B cell (primary cell): ENCODE measurements around the gene IMMP2L. TPM values are rescaled to one million over a fixed set of nuclear protein-coding genes. Genes with fewer than 3 reads are reported as not detected.

Experiments
- ATAC-seq: fragments of 200-7000 bp; cut with Tn5 transposase; one replicate; pipeline ENCODE4 v1.10.0; 2021; ENCODE audit warnings: low read depth, mild to moderate bottlenecking, moderate number of reproducible peaks, moderate library complexity
- CTCF ChIA-PET: fragments of 350-600 bp; sonication (Branson Sonifier 250); formaldehyde crosslinking; loops from one replicate; lab custom pipeline; 2021; ENCODE audit warnings: antibody characterized with exemption, inconsistent platforms; lab: Charles Lee
- POLR2A ChIA-PET: fragments of 350-600 bp; sonication (Branson Sonifier 250); formaldehyde crosslinking; loops from one replicate; lab custom pipeline; 2021; ENCODE audit warnings: antibody characterized with exemption; lab: Charles Lee
- DNase-seq: peaks from one replicate; pipeline ENCODE4 v3.0.0; 2013
- H2AFZ ChIP-seq: 2 replicates; pipeline ENCODE4 v1.6.1; 2012; ENCODE audit warnings: mild to moderate bottlenecking, low read depth, low read length; ENCODE audit not compliant: insufficient read depth, poor library complexity, severe bottlenecking
- H3K27ac ChIP-seq, 2 donors: 1 replicate in 1 of 2; 2 replicates in 1 of 2; pipeline ENCODE4 v1.5.1; 2012 to 2013; ENCODE audit warnings: low read length in 2 of 2, mild to moderate bottlenecking in 2 of 2, moderate library complexity in 1 of 2
- H3K27me3 ChIP-seq, 4 experiments: fragments of 200-600 bp in 1 of 4; sonication (generic) in 1 of 4; replicated peaks in 1 of 4; 1 replicate in 2 of 4; 2 replicates in 2 of 4; pipeline versions ENCODE4 v1.6.1 to v1.7.0; 2013 to 2016; ENCODE audit warnings: low read length in 3 of 4, mild to moderate bottlenecking in 2 of 4, mixed read lengths in 1 of 4, moderate library complexity in 1 of 4; ENCODE audit not compliant: insufficient read depth in 4 of 4, control insufficient read depth in 3 of 4; ENCODE audit errors: control extremely low read depth in 1 of 4
- H3K36me3 ChIP-seq, 2 experiments: replicated peaks in 1 of 2; 1 replicate in 1 of 2; 2 replicates in 1 of 2; pipeline versions ENCODE4 v1.6.1 to v1.7.1; 2013; ENCODE audit warnings: low read length in 1 of 2; ENCODE audit not compliant: insufficient read depth in 2 of 2, control insufficient read depth in 1 of 2; ENCODE audit errors: control extremely low read depth in 1 of 2, extremely low read depth in 1 of 2
- H3K4me1 ChIP-seq, 2 donors: fragments of 200-600 bp in 1 of 2; sonication (generic) in 1 of 2; 1 replicate in 1 of 2; 2 replicates in 1 of 2; pipeline versions ENCODE4 v1.5.1 to v1.6.1; 2013 to 2017; ENCODE audit warnings: low read length in 2 of 2; ENCODE audit not compliant: control insufficient read depth in 2 of 2, insufficient read depth in 2 of 2
- H3K4me2 ChIP-seq: replicated peaks from 2 replicates; pipeline ENCODE3; 2012; ENCODE audit warnings: mild to moderate bottlenecking, low read depth, low read length; ENCODE audit not compliant: poor library complexity, severe bottlenecking
- H3K4me3 ChIP-seq, 5 experiments: fragments of 200-600 bp in 1 of 5; sonication (generic) in 1 of 5; 1 replicate in 3 of 5; 2 replicates in 2 of 5; pipeline versions ENCODE4 v1.5.1 to v1.7.0; 2011 to 2016; ENCODE audit warnings: low read length in 4 of 5, mild to moderate bottlenecking in 4 of 5, low read depth in 2 of 5, control low read depth in 1 of 5, moderate library complexity in 1 of 5; ENCODE audit not compliant: insufficient read depth in 1 of 5; ENCODE audit errors: control extremely low read depth in 1 of 5, extremely low read depth in 1 of 5
- H3K79me2 ChIP-seq: fragments of 200-600 bp; sonication (generic); one replicate; pipeline ENCODE4 v1.6.0; 2016; ENCODE audit warnings: low read length; ENCODE audit not compliant: control insufficient read depth, insufficient read depth
- H3K9ac ChIP-seq: fragments of 200-600 bp; sonication (generic); 2 replicates; pipeline ENCODE4 v1.6.1; 2017; ENCODE audit warnings: mild to moderate bottlenecking, low read length, moderate library complexity
- H3K9me3 ChIP-seq, 3 donors: one replicate each; pipeline versions ENCODE4 v1.6.1 to v1.7.1; 2013; ENCODE audit warnings: low read length in 2 of 3; ENCODE audit not compliant: control insufficient read depth in 2 of 3, insufficient read depth in 1 of 3; ENCODE audit errors: control extremely low read depth in 1 of 3
- H4K20me1 ChIP-seq: 2 replicates; pipeline ENCODE4 v1.6.0; 2012; ENCODE audit warnings: mild to moderate bottlenecking, low read length; ENCODE audit not compliant: insufficient read depth, control insufficient read depth, poor library complexity, severe bottlenecking
- H3K27ac Mint-ChIP-seq: one replicate; pipeline ENCODE4 v1.8.0; 2021; ENCODE audit warnings: mixed read lengths
- H3K27me3 Mint-ChIP-seq: one replicate; pipeline ENCODE4 v1.8.0; 2021; ENCODE audit warnings: mixed read lengths
- H3K4me1 Mint-ChIP-seq: one replicate; pipeline ENCODE4 v1.8.0; 2021; ENCODE audit warnings: mixed read lengths
- H3K4me3 Mint-ChIP-seq: one replicate; pipeline ENCODE4 v1.8.0; 2021; ENCODE audit warnings: mixed read lengths
- H3K9me3 Mint-ChIP-seq: one replicate; pipeline ENCODE4 v1.8.0; 2022; ENCODE audit warnings: mixed read lengths; ENCODE audit not compliant: insufficient read depth
- CTCF ChIP-seq: fragments of 200-600 bp; IDR thresholded peaks from one replicate; pipeline ENCODE4 v1.8.0; 2022; ENCODE audit warnings: antibody characterized with exemption, mild to moderate bottlenecking
- EZH2 ChIP-seq: IDR thresholded peaks from 2 replicates; pipeline ENCODE4 v1.6.1; 2012; ENCODE audit warnings: borderline replicate concordance, low read depth, mild to moderate bottlenecking, moderate library complexity, low read length; ENCODE audit not compliant: insufficient read depth, poor library complexity, severe bottlenecking
- WGBS: methylation state at CpG from one replicate; pipeline ENCODE4 v1.1.5; 2013; ENCODE audit warnings: missing lambda C conversion rate; ENCODE audit not compliant: insufficient coverage; 5-methylcytosine and 5-hydroxymethylcytosine counted together
- intact Hi-C: fragments of 100-400 bp; cut with micrococcal nuclease; formaldehyde crosslinking; loops from one replicate; pipeline ENCODE4 v1.10.0; 2022
- polyA plus RNA-seq: library from polyadenylated mRNA; depleted of rRNA; stranded (reverse); fragments of >200 nt; gene quantifications from 2 replicates; pipeline ENCODE4 v1.2.3, GENCODE V29; 2012
- total RNA-seq, 2 donors: library from RNA; stranded (reverse); fragments of 120-200 nt in 1 of 2; gene quantifications; 1 replicate in 1 of 2; 2 replicates in 1 of 2; pipeline versions ENCODE4 v1.2.3 to v1.2.4, GENCODE V29; 2013 to 2022

IMMP2L gene
- total and polyA plus RNA-seq, 2 donors (not counting 1 experiment from before 2014, with no cell fraction given): 3.8 to 34.2 TPM

GRCh38 chr7:111112439-111112838 is 449.9 kb downstream of the IMMP2L start:
- Histone ChIP-seq H3K27me3 (no peaks in the 10 kb centered on the region), H3K4me2 (no peak overlapping the region), H2AFZ (no peak overlapping the region), H3K79me2 (no peaks in the 10 kb centered on the region), H3K9ac (no peak overlapping the region), H3K9me3 (no peaks in the 10 kb centered on the region), H3K27ac (no peak overlapping the region), H4K20me1 (no peaks in the 10 kb centered on the region), H3K36me3 (no peaks in the 10 kb centered on the region), H3K4me1 (no peaks in the 10 kb centered on the region), H3K4me3 (no peak overlapping the region)
- CTCF ChIA-PET: interaction anchor here (1.2 kb wide), 1 partner anchor 13 kb away, joined by 3 read pairs; no protein-coding TSS in a partner anchor
- H3K27me3 Mint-ChIP-seq: no peaks in the 10 kb centered on the region
- POLR2A ChIA-PET: no interaction called here
- H3K9me3 Mint-ChIP-seq: no peaks in the 10 kb centered on the region
- no CpG with 5 or more reads among the region's 2 CpGs for WGBS
- DNase-seq: no peak
- TF ChIP-seq EZH2 (no peak), CTCF (no peak)
- ATAC-seq: no peak
- H3K4me3 Mint-ChIP-seq: no peak overlapping the region
- intact Hi-C loops: no loop called here
- H3K27ac Mint-ChIP-seq: no peak overlapping the region
- H3K4me1 Mint-ChIP-seq: no peaks in the 10 kb centered on the region

- H3K27me3 ChIP-seq: no peaks in the 10 kb centered on the region
- WGBS: no CpG with 5 or more reads among the region's 3 CpGs
- POLR2A ChIA-PET: no interaction called here
- no peak overlapping the region for H3K4me3 ChIP-seq
- H2AFZ ChIP-seq: no peak overlapping the region
- no peak overlapping the region for H3K4me2 ChIP-seq
- no peaks in the 10 kb centered on the region for H3K36me3 ChIP-seq
- Mint-ChIP-seq H3K9me3 (no peaks in the 10 kb centered on the region), H3K27me3 (no peaks in the 10 kb centered on the region), H3K4me1 (peaks cover 28% of the 10 kb centered on the region), H3K4me3 (no peak overlapping the region), H3K27ac (no peak overlapping the region)
- intact Hi-C loops: no loop called here
- H3K4me1 ChIP-seq: peaks cover 11 to 20% of the 10 kb centered on the region in 2 donors
- H3K9ac ChIP-seq: no peak overlapping the region
- no peak for DNase-seq
- H3K9me3 ChIP-seq: no peaks in the 10 kb centered on the region
- no peak for TF ChIP-seq CTCF
- no peak for TF ChIP-seq EZH2
- CTCF ChIA-PET: interaction anchor here (0.7 kb wide), 1 partner anchor 23 kb away, joined by 3 read pairs; no protein-coding TSS in a partner anchor
- no peaks in the 10 kb centered on the region for H4K20me1 ChIP-seq
- H3K79me2 ChIP-seq: no peaks in the 10 kb centered on the region
- ATAC-seq: no peak
- H3K27ac ChIP-seq: no peak overlapping the region
These were observed 453.8 kb downstream of the IMMP2L start for GRCh38 chr7:111108496-111108895.
